HG03095 (cell line): ENCODE measurements around the gene MEAF6.
"Not testable (repeated sequence)": the region's sequence is repeated elsewhere in the genome, so short reads cannot be mapped to it uniquely, and the experiment has no call there.

ENCODE experiments used
- ATAC-seq: cut with Tn5 transposase; IDR thresholded peaks from one replicate; pipeline ENCODE4 v1.9.1; 2021; ENCODE audit warnings: moderate library complexity; ENCODE audit not compliant: unreplicated experiment

The MEAF6 gene

GRCh38 chr1:37514350-37515184, at the start of gene MEAF6:
Gene MEAF6, minus strand, starts transcription at chr1:37514766. Its CDS starts 20 bp downstream, at chr1:37514746.
- peak; percentile 76 for ATAC-seq

- no peak for ATAC-seq
Observed at GRCh38 chr1:37562984-37563383, 48.4 kb upstream of the MEAF6 start.

- ATAC-seq = no peak
Observed at GRCh38 chr1:37561133-37562132, 46.9 kb upstream of the MEAF6 start.

GRCh38 chr1:37560401-37561132, 46.0 kb upstream of the MEAF6 start:
- no peak for ATAC-seq

- ATAC-seq = not testable (repeated sequence)
Observed at GRCh38 chr1:37559957-37560379, 45.4 kb upstream of the MEAF6 start.

- ATAC-seq = no peak
Observed at GRCh38 chr1:37559080-37559479, 44.5 kb upstream of the MEAF6 start.

GRCh38 chr1:37558411-37558810, 43.8 kb upstream of the MEAF6 start:
- no peak for ATAC-seq

GRCh38 chr1:37557402-37557801, 42.8 kb upstream of the MEAF6 start:
- no peak for ATAC-seq

GRCh38 chr1:37556712-37557196, 42.2 kb upstream of the MEAF6 start, which contains the start of gene DNALI1:
Gene DNALI1, plus strand, starts transcription at chr1:37556940. Its CDS starts 55 bp downstream, at chr1:37556995.
- no peak for ATAC-seq

- peak; percentile 74 for ATAC-seq
Observed at GRCh38 chr1:37553927-37554808, 39.6 kb upstream of the MEAF6 start, which contains the start of gene SNIP1. Gene SNIP1, minus strand, starts transcription at chr1:37554293. Its CDS starts 64 bp downstream, at chr1:37554229.

- no peak for ATAC-seq
Observed at GRCh38 chr1:37553598-37553926, 39.0 kb upstream of the MEAF6 start.

- no peak for ATAC-seq
Observed at GRCh38 chr1:37549341-37549740, 34.8 kb upstream of the MEAF6 start.

- no peak for ATAC-seq
Observed at GRCh38 chr1:37545019-37545418, 30.5 kb upstream of the MEAF6 start.

GRCh38 chr1:37544530-37544929, 30.0 kb upstream of the MEAF6 start:
- no peak for ATAC-seq

GRCh38 chr1:37540036-37540785, 25.6 kb upstream of the MEAF6 start:
- no peak for ATAC-seq

- ATAC-seq = not testable (repeated sequence)
Observed at GRCh38 chr1:37539154-37539553, 24.6 kb upstream of the MEAF6 start.

- no peak for ATAC-seq
Observed at GRCh38 chr1:37537378-37537777, 22.8 kb upstream of the MEAF6 start.

- ATAC-seq = no peak
Observed at GRCh38 chr1:37533317-37534093, 18.9 kb upstream of the MEAF6 start.
